ENCODE results near the gene NKAIN2.

The NKAIN2 gene

GRCh38 chr6:124029567-124029966 is 225.9 kb downstream of the NKAIN2 start:
- no peak for DNase-seq (ENCODE audit: low read depth in 2 of 2)

- DNase-seq (ENCODE audit: low read depth in 2 of 2) = no peak
Observed at GRCh38 chr6:124033501-124033900, 229.8 kb downstream of the NKAIN2 start.

GRCh38 chr6:124036384-124036783 is 232.7 kb downstream of the NKAIN2 start:
- no peak for DNase-seq (ENCODE audit: low read depth in 2 of 2)

GRCh38 chr6:124040655-124041054 is 237.0 kb downstream of the NKAIN2 start:
- DNase-seq (ENCODE audit: low read depth in 2 of 2) = no peak

GRCh38 chr6:124052120-124052519 is 248.5 kb downstream of the NKAIN2 start:
- DNase-seq (ENCODE audit: low read depth in 2 of 2) = no peak

GRCh38 chr6:124053315-124053714 is 249.7 kb downstream of the NKAIN2 start:
- DNase-seq (ENCODE audit: low read depth in 2 of 2) = no peak

GRCh38 chr6:124054034-124054433 is 250.4 kb downstream of the NKAIN2 start:
- no peak for DNase-seq (ENCODE audit: low read depth in 2 of 2)

GRCh38 chr6:124055395-124055794 is 251.7 kb downstream of the NKAIN2 start:
- no peak for DNase-seq (ENCODE audit: low read depth in 2 of 2)

- DNase-seq (ENCODE audit: low read depth in 2 of 2) = no peak
Observed at GRCh38 chr6:124055963-124056362, 252.3 kb downstream of the NKAIN2 start.

GRCh38 chr6:124056407-124057334 is 253.0 kb downstream of the NKAIN2 start:
- no peak for DNase-seq (ENCODE audit: low read depth in 2 of 2)

- DNase-seq (ENCODE audit: low read depth in 2 of 2) = no peak
Observed at GRCh38 chr6:124057461-124057860, 253.8 kb downstream of the NKAIN2 start.

GRCh38 chr6:124064317-124065113 is 260.9 kb downstream of the NKAIN2 start:
- no peak for DNase-seq (ENCODE audit: low read depth in 2 of 2)

GRCh38 chr6:124066269-124066668 is 262.6 kb downstream of the NKAIN2 start:
- DNase-seq (ENCODE audit: low read depth in 2 of 2) = no peak

GRCh38 chr6:124066946-124067552 is 263.4 kb downstream of the NKAIN2 start:
- DNase-seq (ENCODE audit: low read depth in 2 of 2) = no peak

- DNase-seq (ENCODE audit: low read depth in 2 of 2) = no peak
Observed at GRCh38 chr6:124069230-124069950, 265.7 kb downstream of the NKAIN2 start.

GRCh38 chr6:124073021-124073420 is 269.4 kb downstream of the NKAIN2 start:
- no peak for DNase-seq (ENCODE audit: low read depth in 2 of 2)

GRCh38 chr6:124073820-124074587 is 270.3 kb downstream of the NKAIN2 start:
- no peak for DNase-seq (ENCODE audit: low read depth in 2 of 2)

- no peak for DNase-seq (ENCODE audit: low read depth in 2 of 2)
Observed at GRCh38 chr6:124074606-124075005, 270.9 kb downstream of the NKAIN2 start.

- no peak for DNase-seq (ENCODE audit: low read depth in 2 of 2)
Observed at GRCh38 chr6:124076336-124077048, 272.8 kb downstream of the NKAIN2 start.

- no peak for DNase-seq (ENCODE audit: low read depth in 2 of 2)
Observed at GRCh38 chr6:124078169-124078568, 274.5 kb downstream of the NKAIN2 start.
